Neuronal stem cell (in vitro differentiated cells): ENCODE data around the gene ASB9.

Experiments
- DNase-seq: peaks from one replicate; pipeline ENCODE4 v3.0.0-alpha.2; 2013; ENCODE audit warnings: low spot score
- H2AFZ ChIP-seq: one replicate; pipeline ENCODE4 v1.6.1; 2013; ENCODE audit warnings: mild to moderate bottlenecking, low read length, inconsistent platforms
- H2AK5ac ChIP-seq: 2 replicates; pipeline ENCODE4 v1.6.1; 2013; ENCODE audit warnings: low read depth, mild to moderate bottlenecking, inconsistent platforms, low read length, moderate library complexity, mixed read lengths
- H2BK120ac ChIP-seq: 2 replicates; pipeline ENCODE4 v1.6.1; 2013; ENCODE audit warnings: low read depth, mild to moderate bottlenecking, inconsistent platforms, low read length, moderate library complexity, mixed read lengths
- H2BK12ac ChIP-seq: one replicate; pipeline ENCODE4 v1.6.1; 2013; ENCODE audit warnings: low read length, inconsistent platforms
- H2BK15ac ChIP-seq: 2 replicates; pipeline ENCODE4 v1.6.1; 2013; ENCODE audit warnings: mild to moderate bottlenecking, low read length, inconsistent platforms, mixed read lengths
- H2BK5ac ChIP-seq: one replicate; pipeline ENCODE4 v1.6.1; 2013; ENCODE audit warnings: inconsistent platforms, mild to moderate bottlenecking, low read length, moderate library complexity
- H3K14ac ChIP-seq: one replicate; pipeline ENCODE4 v1.6.1; 2013; ENCODE audit warnings: low read length, inconsistent platforms
- H3K18ac ChIP-seq: 2 replicates; pipeline ENCODE4 v1.6.1; 2013; ENCODE audit warnings: low read length, inconsistent platforms
- H3K23ac ChIP-seq: 2 replicates; pipeline ENCODE4 v1.6.1; 2013; ENCODE audit warnings: low read depth, mild to moderate bottlenecking, mixed read lengths, low read length, inconsistent platforms; ENCODE audit not compliant: poor library complexity
- H3K27ac ChIP-seq: replicated peaks from 3 replicates; pipeline ENCODE4 v1.5.1; 2013; ENCODE audit warnings: low read length, inconsistent platforms
- H3K27me3 ChIP-seq, 3 experiments: 2 replicates each; pipeline ENCODE4 v1.6.1; 2013; ENCODE audit warnings: low read length in 3 of 3, mild to moderate bottlenecking in 2 of 3, inconsistent platforms in 1 of 3, low read depth in 1 of 3, mixed read lengths in 1 of 3, moderate library complexity in 1 of 3; ENCODE audit not compliant: control insufficient read depth in 3 of 3, insufficient read depth in 3 of 3
- H3K36me3 ChIP-seq, 2 donors: replicated peaks in 1 of 2; 2 replicates each; pipeline ENCODE4 v1.6.1; 2013; ENCODE audit warnings: low read length in 2 of 2; ENCODE audit not compliant: control insufficient read depth in 2 of 2, insufficient read depth in 2 of 2
- H3K4ac ChIP-seq: 2 replicates; pipeline ENCODE4 v1.6.1; 2013; ENCODE audit warnings: inconsistent platforms, mild to moderate bottlenecking, low read length, moderate library complexity
- H3K4me1 ChIP-seq, 2 donors: 1 replicate in 1 of 2; 2 replicates in 1 of 2; pipeline ENCODE4 v1.6.1; 2013; ENCODE audit warnings: low read length in 2 of 2, low read depth in 1 of 2; ENCODE audit not compliant: control insufficient read depth in 2 of 2, insufficient read depth in 1 of 2
- H3K4me2 ChIP-seq: one replicate; pipeline ENCODE4 v1.6.1; 2013; ENCODE audit warnings: mild to moderate bottlenecking, low read length, inconsistent platforms; ENCODE audit not compliant: insufficient read depth, poor library complexity, severe bottlenecking
- H3K4me3 ChIP-seq, 2 donors: 2 replicates each; pipeline ENCODE4 v1.5.1; 2013; ENCODE audit warnings: low read length in 2 of 2, mild to moderate bottlenecking in 2 of 2, inconsistent platforms in 1 of 2, moderate library complexity in 1 of 2
- H3K79me1 ChIP-seq: one replicate; pipeline ENCODE4 v1.6.1; 2013; ENCODE audit warnings: low read depth, mild to moderate bottlenecking, inconsistent platforms, low read length, moderate library complexity
- H3K9ac ChIP-seq: one replicate; pipeline ENCODE4 v1.6.1; 2013; ENCODE audit warnings: mild to moderate bottlenecking, low read depth, low read length, inconsistent platforms; ENCODE audit not compliant: poor library complexity
- H3K9me3 ChIP-seq, 2 donors: replicated peaks in 1 of 2; 2 replicates each; pipeline versions ENCODE3 to v1.6.1; 2013; ENCODE audit warnings: low read length in 2 of 2, mild to moderate bottlenecking in 2 of 2, inconsistent platforms in 1 of 2, low read depth in 1 of 2, mixed read lengths in 1 of 2, moderate library complexity in 1 of 2; ENCODE audit not compliant: control insufficient read depth in 2 of 2, insufficient read depth in 1 of 2
- H4K8ac ChIP-seq: one replicate; pipeline ENCODE4 v1.6.1; 2013; ENCODE audit warnings: low read depth, mild to moderate bottlenecking, inconsistent platforms, low read length, moderate library complexity
- H4K91ac ChIP-seq: one replicate; pipeline ENCODE4 v1.6.1; 2013; ENCODE audit warnings: low read length, low read depth, mild to moderate bottlenecking, inconsistent platforms; ENCODE audit not compliant: poor library complexity
- WGBS, 2 donors: extraction: QIAGEN DNeasy Blood & Tissue Kit; methylation state at CpG; one replicate each; pipeline ENCODE4 v1.1.7; 2013; ENCODE audit warnings: missing lambda C conversion rate in 2 of 2, mixed read lengths in 1 of 2; ENCODE audit not compliant: insufficient read length in 2 of 2, insufficient replicate concordance in 1 of 2; ENCODE audit errors: extremely low coverage in 2 of 2; 5-methylcytosine and 5-hydroxymethylcytosine counted together

The ASB9 gene

GRCh38 chrX:15206306-15206705 lies 63.6 kb downstream of the ASB9 start:
- H4K91ac ChIP-seq = no peak overlapping the region
- WGBS, 2 donors = no CpG with 5 or more reads among the region's 1 CpG
- no peak overlapping the region for H3K4me2 ChIP-seq

GRCh38 chrX:15204130-15204751 lies 65.6 kb downstream of the ASB9 start:
- H2BK15ac ChIP-seq = no peak overlapping the region
- no peak overlapping the region for H3K4me2 ChIP-seq
- no peak overlapping the region for H3K23ac ChIP-seq
- H3K14ac ChIP-seq = no peak overlapping the region
- H3K18ac ChIP-seq = no peak overlapping the region
- DNase-seq = no peak
- H4K91ac ChIP-seq = no peak overlapping the region
- no peak overlapping the region for H3K4me3 ChIP-seq
- H3K36me3 ChIP-seq = no peaks in the 10 kb centered on the region
- H2AK5ac ChIP-seq = no peak overlapping the region
- no peak overlapping the region for H2AFZ ChIP-seq
- H3K79me1 ChIP-seq = no peaks in the 10 kb centered on the region
- no peak overlapping the region for H3K9ac ChIP-seq
- H3K27ac ChIP-seq = no peak overlapping the region
- H3K4ac ChIP-seq = no peak overlapping the region
- H4K8ac ChIP-seq = no peak overlapping the region
- H3K27me3 ChIP-seq = peaks cover 0 to 2% (median 0%) of the 10 kb centered on the region in 3 experiments
- no peak overlapping the region for H2BK120ac ChIP-seq
- no peaks in the 10 kb centered on the region for H3K9me3 ChIP-seq
- no peaks in the 10 kb centered on the region for H3K4me1 ChIP-seq
- no peak overlapping the region for H2BK5ac ChIP-seq
- no CpG with 5 or more reads among the region's 4 CpGs for whole genome bisulfite sequencing, 2 donors
- H2BK12ac ChIP-seq = no peak overlapping the region

More at GRCh38 chrX:15206306-15206705, 63.6 kb downstream of the ASB9 start:
- Histone ChIP-seq H3K4me1 (no peaks in the 10 kb centered on the region), H2BK5ac (no peak overlapping the region), H2AFZ (no peak overlapping the region), H3K9me3 (no peaks in the 10 kb centered on the region), H2BK120ac (no peak overlapping the region), H4K8ac (no peak overlapping the region), H3K14ac (no peak overlapping the region), H3K23ac (no peak overlapping the region), H3K4me3 (no peak overlapping the region), H3K27ac (no peak overlapping the region), H3K79me1 (no peaks in the 10 kb centered on the region), H3K4ac (no peak overlapping the region), H3K9ac (no peak overlapping the region), H2AK5ac (no peak overlapping the region), H3K36me3 (no peaks in the 10 kb centered on the region), H3K27me3 (peaks cover 0 to 2% (median 0%) of the 10 kb centered on the region in 3 experiments), H3K18ac (no peak overlapping the region), H2BK15ac (no peak overlapping the region), H2BK12ac (no peak overlapping the region)
- DNase-seq = no peak

GRCh38 chrX:15203694-15204093 lies 66.2 kb downstream of the ASB9 start:
- H3K4me2 ChIP-seq = no peak overlapping the region
- H4K8ac ChIP-seq = no peak overlapping the region
- no peak overlapping the region for H3K4me3 ChIP-seq
- H2BK15ac ChIP-seq = no peak overlapping the region
- H3K14ac ChIP-seq = no peak overlapping the region
- no peak overlapping the region for H3K4ac ChIP-seq
- H3K18ac ChIP-seq = no peak overlapping the region
- no peak overlapping the region for H2AFZ ChIP-seq
- WGBS, 2 donors = no CpG with 5 or more reads among the region's 2 CpGs
- no peak overlapping the region for H2BK120ac ChIP-seq
- H2BK5ac ChIP-seq = no peak overlapping the region
- peaks cover 0 to 2% (median 0%) of the 10 kb centered on the region in 3 experiments for H3K27me3 ChIP-seq
- no peak overlapping the region for H2AK5ac ChIP-seq
- no peak overlapping the region for H3K9ac ChIP-seq
- DNase-seq = no peak
- H3K79me1 ChIP-seq = no peaks in the 10 kb centered on the region
- no peaks in the 10 kb centered on the region for H3K4me1 ChIP-seq
- no peak overlapping the region for H4K91ac ChIP-seq
- no peaks in the 10 kb centered on the region for H3K36me3 ChIP-seq
- no peak overlapping the region for H3K27ac ChIP-seq
- no peaks in the 10 kb centered on the region for H3K9me3 ChIP-seq
- H2BK12ac ChIP-seq = no peak overlapping the region
- H3K23ac ChIP-seq = no peak overlapping the region

GRCh38 chrX:15202454-15203177 lies 67.3 kb downstream of the ASB9 start:
- Histone ChIP-seq H2BK12ac (no peak overlapping the region), H3K9ac (no peak overlapping the region), H4K8ac (no peak overlapping the region), H2AK5ac (no peak overlapping the region), H3K18ac (no peak overlapping the region), H2BK5ac (no peak overlapping the region), H3K27me3 (no peaks in the 10 kb centered on the region), H3K4me2 (no peak overlapping the region), H3K4me1 (no peaks in the 10 kb centered on the region), H4K91ac (no peak overlapping the region), H3K4ac (no peak overlapping the region), H3K9me3 (no peaks in the 10 kb centered on the region), H2BK120ac (no peak overlapping the region), H3K14ac (no peak overlapping the region), H2BK15ac (no peak overlapping the region), H2AFZ (no peak overlapping the region), H3K4me3 (no peak overlapping the region), H3K23ac (no peak overlapping the region), H3K36me3 (no peaks in the 10 kb centered on the region), H3K79me1 (no peaks in the 10 kb centered on the region), H3K27ac (no peak overlapping the region)
- DNase-seq = no peak
- no CpG with 5 or more reads among the region's 2 CpGs for WGBS, 2 donors
